Kidney epithelial cell (primary cell): ENCODE data around the gene CHST15. TPM values are rescaled to one million over a fixed set of nuclear protein-coding genes. Genes with fewer than 3 reads are reported as not detected.

ENCODE experiments used
- DNase-seq: peaks from one replicate; pipeline ENCODE4 v3.0.0-alpha.2; 2010; ENCODE audit warnings: low read depth
- H3K27me3 ChIP-seq: 2 replicates; pipeline ENCODE4 v1.6.0; 2011; ENCODE audit warnings: low read length; ENCODE audit not compliant: control insufficient read depth, insufficient read depth
- H3K36me3 ChIP-seq: 2 replicates; pipeline ENCODE4 v1.5.1; 2011; ENCODE audit warnings: low read length; ENCODE audit not compliant: control insufficient read depth, insufficient read depth
- H3K4me3 ChIP-seq: 2 replicates; pipeline ENCODE4 v1.5.1; 2011; ENCODE audit warnings: low read depth, mild to moderate bottlenecking, control low read depth, low read length
- CTCF ChIP-seq: IDR thresholded peaks from 2 replicates; pipeline ENCODE4 v1.5.1; 2011; ENCODE audit warnings: mild to moderate bottlenecking, moderate library complexity, low read length, control low read depth, inconsistent platforms; ENCODE audit not compliant: insufficient read depth, poor library complexity, severe bottlenecking
- total RNA-seq: library from RNA; depleted of rRNA; stranded (reverse); fragments of >200 nt; gene quantifications from 2 replicates; pipeline ENCODE4 v1.2.3, GENCODE V29; 2015

The CHST15 gene
- total RNA-seq, 1 donor from 2014 or later, result 18.1 TPM

DNA sequence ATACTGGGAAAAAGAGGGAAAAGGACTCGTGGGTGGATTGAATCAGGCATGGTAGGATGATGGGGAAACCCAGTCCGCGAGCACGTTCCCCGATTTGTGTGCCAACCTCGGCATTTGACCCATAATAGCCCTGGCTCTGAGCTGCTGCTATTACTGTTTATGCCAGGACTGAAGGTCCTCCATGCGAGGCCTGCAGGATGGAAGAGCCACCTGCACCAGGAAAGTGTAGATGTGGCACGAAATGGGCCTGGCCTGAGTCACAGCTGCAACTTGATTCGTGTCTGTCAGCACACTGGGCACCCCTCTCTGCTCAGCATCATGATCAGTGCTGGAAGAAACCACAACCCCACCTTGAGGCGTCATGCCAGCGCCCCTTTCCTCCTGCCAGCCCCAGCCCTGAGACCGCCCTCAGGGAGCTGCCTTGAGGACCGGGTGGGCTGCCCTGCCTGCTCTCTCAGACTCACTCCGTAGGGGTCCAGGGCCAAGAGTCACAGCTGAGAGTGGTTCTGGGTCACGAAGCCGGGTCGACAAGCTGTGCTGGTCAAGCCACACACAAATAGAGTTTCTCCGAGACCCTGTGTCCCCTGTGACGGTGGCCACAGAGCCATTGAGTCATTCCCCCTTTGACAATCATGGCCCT lies 74.4 kb downstream of the CHST15 start:
- H3K36me3 ChIP-seq, result peaks cover 2% of the 10 kb centered on the region

GRCh38 chr10:124017729-124018128 lies 75.7 kb downstream of the CHST15 start:
- Histone ChIP-seq H3K4me3 (no peak overlapping the region), H3K27me3 (no peaks in the 10 kb centered on the region), H3K36me3 (peaks cover 2% of the 10 kb centered on the region)
- no peak for DNase-seq
- no peak for TF ChIP-seq CTCF

More for the DNA sequence above, 74.4 kb downstream of the CHST15 start:
- TF ChIP-seq CTCF, result no peak
- no peak overlapping the region for H3K4me3 ChIP-seq
- H3K27me3 ChIP-seq, result no peaks in the 10 kb centered on the region
- DNase-seq, result no peak

- no peaks in the 10 kb centered on the region for H3K27me3 ChIP-seq
- TF ChIP-seq CTCF, result no peak
- peaks cover 2% of the 10 kb centered on the region for H3K36me3 ChIP-seq
- no peak overlapping the region for H3K4me3 ChIP-seq
- DNase-seq, result no peak
These were observed 76.5 kb downstream of the CHST15 start for GRCh38 chr10:124016804-124017375.

DNA sequence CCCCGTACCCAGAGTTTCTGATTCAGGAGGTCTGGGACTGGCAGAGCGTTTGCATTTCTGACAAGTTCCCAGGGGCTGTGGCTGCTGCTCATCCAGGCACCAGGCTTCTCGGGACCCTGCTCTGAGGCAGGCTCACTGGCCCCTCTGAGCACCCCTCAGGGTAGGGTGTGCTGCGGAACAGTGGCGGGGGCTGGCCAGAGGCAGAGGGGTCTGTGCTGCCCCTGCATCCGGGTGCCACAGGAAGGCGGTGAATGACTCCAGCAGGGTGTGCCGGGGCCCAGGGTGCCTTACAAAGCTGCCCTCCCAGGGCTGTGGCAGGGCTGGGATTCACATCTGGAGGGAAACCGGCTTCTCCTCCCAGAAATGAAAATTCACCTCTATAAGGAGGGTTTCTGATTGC lies 77.4 kb downstream of the CHST15 start:
- Histone ChIP-seq H3K36me3 (peaks cover 2% of the 10 kb centered on the region), H3K4me3 (no peak overlapping the region), H3K27me3 (no peaks in the 10 kb centered on the region)
- no peak for TF ChIP-seq CTCF
- no peak for DNase-seq

DNA sequence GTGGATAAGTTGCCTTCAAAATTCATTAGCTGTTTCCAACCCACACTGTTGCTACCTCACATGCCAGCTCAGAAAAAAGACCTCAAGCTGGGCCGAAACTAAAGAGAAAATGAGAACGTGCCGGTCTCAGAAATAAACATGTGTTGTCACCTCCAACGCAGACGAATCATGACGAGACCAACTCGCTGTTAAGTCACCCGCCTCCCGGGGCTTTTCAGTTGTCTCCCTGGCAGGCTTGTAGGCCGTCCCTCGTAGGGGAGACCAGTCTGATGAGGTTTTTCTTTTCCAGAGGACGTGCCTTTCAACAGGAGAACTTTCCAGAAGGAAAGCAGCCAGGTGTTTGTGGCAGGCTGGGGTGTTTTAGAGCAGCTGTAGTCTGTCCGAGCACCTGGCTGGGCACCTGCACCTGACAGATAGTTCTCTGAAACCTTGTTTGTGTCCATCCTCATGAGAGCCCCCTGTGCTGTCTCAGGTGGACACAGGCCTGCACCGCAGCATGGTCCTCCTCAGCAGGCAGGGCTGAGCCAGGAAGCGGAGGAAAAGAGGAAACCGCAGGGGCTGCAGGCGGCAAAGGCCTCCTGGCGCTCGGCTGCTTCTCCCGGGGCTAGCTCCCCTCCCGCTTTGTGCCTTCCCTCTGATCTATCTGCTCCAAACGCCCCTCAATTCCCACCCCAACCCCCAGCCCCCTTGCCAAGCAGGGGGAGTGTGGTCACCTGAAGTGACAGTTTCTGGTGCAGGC lies 78.8 kb downstream of the CHST15 start:
- no peak for TF ChIP-seq CTCF
- H3K36me3 ChIP-seq, result no peaks in the 10 kb centered on the region

More for the DNA sequence above, 78.8 kb downstream of the CHST15 start:
- no peak for DNase-seq
- Histone ChIP-seq H3K4me3 (no peak overlapping the region), H3K27me3 (no peaks in the 10 kb centered on the region)
